MM.1S (cell line): ENCODE data around the gene PLEKHJ1.

ENCODE experiments used
- DNase-seq: peaks from one replicate; pipeline ENCODE4 v3.0.0-alpha.2; 2015
- H2AFZ ChIP-seq: fragments of 300-600 bp; sonication (generic); 2 replicates; pipeline ENCODE4 v1.6.0; 2016; ENCODE audit warnings: antibody characterized with exemption, low read length
- H3F3A ChIP-seq: fragments of 300-600 bp; sonication (generic); 2 replicates; pipeline ENCODE4 v1.6.1; 2016; ENCODE audit warnings: mild to moderate bottlenecking, antibody characterized with exemption, low read length, moderate library complexity, mixed read lengths; ENCODE audit not compliant: insufficient read depth
- H3K27ac ChIP-seq: fragments of 300-600 bp; sonication (generic); 2 replicates; pipeline ENCODE4 v1.5.1; 2016; ENCODE audit warnings: mild to moderate bottlenecking, low read length
- H3K27me3 ChIP-seq: fragments of 300-600 bp; sonication (generic); replicated peaks from 2 replicates; pipeline ENCODE4 v1.6.0; 2016; ENCODE audit warnings: low read length; ENCODE audit not compliant: insufficient read depth
- H3K36me3 ChIP-seq: fragments of 300-600 bp; sonication (generic); replicated peaks from 2 replicates; pipeline ENCODE4 v1.6.1; 2016; ENCODE audit warnings: mild to moderate bottlenecking, low read length, mixed read lengths; ENCODE audit not compliant: insufficient read depth
- H3K4me1 ChIP-seq: fragments of 300-600 bp; sonication (generic); 2 replicates; pipeline ENCODE4 v1.6.1; 2016; ENCODE audit warnings: low read length, mixed read lengths
- H3K4me2 ChIP-seq: fragments of 300-600 bp; sonication (generic); 2 replicates; pipeline ENCODE4 v1.6.0; 2016; ENCODE audit warnings: low read depth, low read length
- H3K4me3 ChIP-seq: fragments of 300-600 bp; sonication (generic); 2 replicates; pipeline ENCODE4 v1.5.1; 2016; ENCODE audit warnings: low read length, mixed read lengths
- H3K79me2 ChIP-seq: fragments of 300-600 bp; sonication (generic); 2 replicates; pipeline ENCODE4 v1.6.1; 2016; ENCODE audit warnings: mixed run types, low read length, mixed read lengths
- H3K9ac ChIP-seq: fragments of 300-600 bp; sonication (generic); 2 replicates; pipeline ENCODE4 v1.6.1; 2016; ENCODE audit warnings: low read length, mixed read lengths
- H3K9me2 ChIP-seq: fragments of 300-600 bp; sonication (generic); replicated peaks from 2 replicates; pipeline ENCODE4 v1.6.1; 2016; ENCODE audit warnings: mild to moderate bottlenecking, low read length, mixed read lengths; ENCODE audit not compliant: insufficient read depth
- H3K9me3 ChIP-seq: fragments of 300-600 bp; sonication (generic); replicated peaks from 2 replicates; pipeline ENCODE4 v1.6.1; 2016; ENCODE audit warnings: mild to moderate bottlenecking, low read length, mixed read lengths; ENCODE audit not compliant: insufficient read depth
- H4K20me1 ChIP-seq: fragments of 300-600 bp; sonication (generic); 2 replicates; pipeline ENCODE4 v1.6.1; 2016; ENCODE audit warnings: mild to moderate bottlenecking, low read length, moderate library complexity, mixed read lengths; ENCODE audit not compliant: insufficient read depth
- CTCF ChIP-seq: fragments of 300-600 bp; sonication (generic); IDR thresholded peaks from 2 replicates; pipeline ENCODE4 v1.5.1; 2016; ENCODE audit warnings: antibody characterized with exemption, low read length, mixed read lengths
- EZH2 ChIP-seq: fragments of 300-600 bp; sonication (generic); optimal IDR thresholded peaks from 2 replicates; pipeline ENCODE3; 2017; ENCODE audit warnings: low read depth, mild to moderate bottlenecking, antibody characterized with exemption, low read length, mixed read lengths
- EZH2phosphoT487 ChIP-seq: fragments of 300-600 bp; sonication (generic); IDR thresholded peaks from 2 replicates; pipeline ENCODE4 v1.6.1; 2018; ENCODE audit warnings: antibody characterized with exemption, low read length

PLEKHJ1 gene

GRCh38 chr19:2250766-2251105, 14.6 kb upstream of the PLEKHJ1 start:
- Histone ChIP-seq H3K4me1 (peaks cover 13% of the 10 kb centered on the region), H3K79me2 (peaks cover 61% of the 10 kb centered on the region), H3F3A (peaks cover 29% of the 10 kb centered on the region), H3K36me3 (0 out of 2 replicates have a peak, but pooled peaks cover 9% of the 10 kb centered on the region), H3K4me2 (no peak overlapping the region), H3K9me3 (no peaks in the 10 kb centered on the region), H3K9ac (no peak overlapping the region), H3K9me2 (no peaks in the 10 kb centered on the region), H3K27me3 (no peaks in the 10 kb centered on the region), H4K20me1 (no peaks in the 10 kb centered on the region; the same call in 1 of the 2 replicates), H3K27ac (no peak overlapping the region), H3K4me3 (no peak overlapping the region), H2AFZ (no peak overlapping the region)
- no peak for DNase-seq
- TF ChIP-seq CTCF: no peak
- no peak for TF ChIP-seq EZH2
- no peak for TF ChIP-seq EZH2phosphoT487

- Histone ChIP-seq H3K27me3 (no peaks in the 10 kb centered on the region), H3K4me1 (peaks cover 9% of the 10 kb centered on the region), H3K27ac (no peak overlapping the region), H3K79me2 (peaks cover 61% of the 10 kb centered on the region), H3K4me2 (no peak overlapping the region), H4K20me1 (no peaks in the 10 kb centered on the region; the same call in 1 of the 2 replicates), H3K9me3 (no peaks in the 10 kb centered on the region), H3K4me3 (no peak overlapping the region), H3K9ac (no peak overlapping the region), H3K36me3 (peaks cover 15% of the 10 kb centered on the region), H2AFZ (no peak overlapping the region), H3F3A (peaks cover 24% of the 10 kb centered on the region), H3K9me2 (no peaks in the 10 kb centered on the region)
- TF ChIP-seq EZH2phosphoT487 (no peak), CTCF (no peak), EZH2 (no peak)
- no peak for DNase-seq
Measured at GRCh38 chr19:2249880-2250765, 14.0 kb upstream of the PLEKHJ1 start.

- Histone ChIP-seq H3K4me1 (0 out of 2 replicates have a peak, but pooled peaks cover 3% of the 10 kb centered on the region), H3K9ac (no peak within 1 kb of the TSS), H3K9me3 (no peaks in the 10 kb centered on the region), H3K9me2 (no peaks in the 10 kb centered on the region), H3K27me3 (no peaks in the 10 kb centered on the region), H3K79me2 (peaks cover 61% of the 10 kb centered on the region), H3K4me2 (no peak within 1 kb of the TSS), H3F3A (peaks cover 24% of the 10 kb centered on the region), H3K4me3 (no peak within 1 kb of the TSS), H3K36me3 (peaks cover 23% of the 10 kb centered on the region), H2AFZ (no peak within 1 kb of the TSS), H4K20me1 (no peaks in the 10 kb centered on the region; the same call in 1 of the 2 replicates), H3K27ac (no peak within 1 kb of the TSS)
- TF ChIP-seq EZH2 (no peak), CTCF (no peak), EZH2phosphoT487 (no peak)
- DNase-seq: no peak
Measured at GRCh38 chr19:2249010-2249866, 13.1 kb upstream of the PLEKHJ1 start, which contains the start of gene AMH. Gene AMH, plus strand, starts transcription at chr19:2249323. Its CDS starts 10 bp downstream, at chr19:2249333.
